ENCODE results near the gene CDYL2.

Gene CDYL2

GRCh38 chr16:80804526-80805383, at the start of gene CDYL2:
Gene CDYL2 (minus strand): TSS chr16:80804598. CDS start chr16:80804173, 425 bp downstream.
- peaks cover 6% of the 10 kb centered on the region for H3K27me3 Mint-ChIP-seq
- peak within 1 kb of the TSS; percentile 90 to 97 for H3K4me3 Mint-ChIP-seq
- ATAC-seq (peak; percentile 59), DNase-seq (peak; percentile 34 to 35)
- peaks cover 25% of the 10 kb centered on the region for H3K4me1 Mint-ChIP-seq
- H3K27ac Mint-ChIP-seq = peak within 1 kb of the TSS; percentile 57 to 92
- peaks cover 0 to 5% of the 10 kb centered on the region in 2 donors for H3K9me3 Mint-ChIP-seq

GRCh38 chr16:80852261-80852872, 48.0 kb upstream of the CDYL2 start:
- peak in 1 of 2 donors; percentile 10 for DNase-seq
- Mint-ChIP-seq H3K9me3 (no peaks in the 10 kb centered on the region), H3K4me3 (no peak overlapping the region), H3K4me1 (no peaks in the 10 kb centered on the region), H3K27ac (peak overlapping the region in 1 of 2 donors; percentile 52), H3K27me3 (peaks cover 12% of the 10 kb centered on the region)
- ATAC-seq = no peak

GRCh38 chr16:80851831-80852230, 47.4 kb upstream of the CDYL2 start:
- ATAC-seq = no peak
- DNase-seq = no peak
- Mint-ChIP-seq H3K4me1 (no peaks in the 10 kb centered on the region), H3K4me3 (no peak overlapping the region), H3K27me3 (peaks cover 12% of the 10 kb centered on the region), H3K9me3 (no peaks in the 10 kb centered on the region), H3K27ac (no peak overlapping the region)

GRCh38 chr16:80850757-80851156, 46.4 kb upstream of the CDYL2 start:
- H3K4me3 Mint-ChIP-seq = no peak overlapping the region
- no peak for ATAC-seq

GRCh38 chr16:80848862-80849261, 44.5 kb upstream of the CDYL2 start:
- Mint-ChIP-seq H3K4me1 (no peaks in the 10 kb centered on the region), H3K27me3 (peaks cover 8% of the 10 kb centered on the region), H3K9me3 (peaks cover under 1 to 2% of the 10 kb centered on the region in 2 donors), H3K27ac (no peak overlapping the region), H3K4me3 (no peak overlapping the region)
- ATAC-seq (no peak), DNase-seq (no peak)

More at GRCh38 chr16:80850757-80851156, 46.4 kb upstream of the CDYL2 start:
- Mint-ChIP-seq H3K4me1 (no peaks in the 10 kb centered on the region), H3K27ac (no peak overlapping the region), H3K9me3 (no peaks in the 10 kb centered on the region), H3K27me3 (peaks cover 12% of the 10 kb centered on the region)
- no peak for DNase-seq

GRCh38 chr16:80846680-80847079, 42.3 kb upstream of the CDYL2 start:
- Mint-ChIP-seq H3K4me3 (no peak overlapping the region), H3K27me3 (peaks cover under 1% of the 10 kb centered on the region), H3K4me1 (no peaks in the 10 kb centered on the region), H3K27ac (no peak overlapping the region), H3K9me3 (peaks cover 11 to 14% of the 10 kb centered on the region in 2 donors)
- no peak for ATAC-seq
- no peak for DNase-seq

GRCh38 chr16:80846275-80846674, 41.9 kb upstream of the CDYL2 start:
- Mint-ChIP-seq H3K9me3 (peaks cover 15 to 18% of the 10 kb centered on the region in 2 donors), H3K27me3 (peaks cover 4% of the 10 kb centered on the region), H3K27ac (no peak overlapping the region), H3K4me3 (no peak overlapping the region), H3K4me1 (no peaks in the 10 kb centered on the region)
- DNase-seq (no peak), ATAC-seq (no peak)

GRCh38 chr16:80844395-80844794, 40.0 kb upstream of the CDYL2 start:
- Mint-ChIP-seq H3K4me3 (no peak overlapping the region), H3K9me3 (peaks cover 25 to 27% of the 10 kb centered on the region in 2 donors), H3K27ac (peak overlapping the region in 1 of 2 donors; percentile 50), H3K4me1 (no peaks in the 10 kb centered on the region), H3K27me3 (peaks cover 19% of the 10 kb centered on the region)
- ATAC-seq (no peak), DNase-seq (no peak)

GRCh38 chr16:80841231-80841630, 36.8 kb upstream of the CDYL2 start:
- no peak for DNase-seq
- no peak overlapping the region for H3K27ac Mint-ChIP-seq
- ATAC-seq = no peak
- no peaks in the 10 kb centered on the region for H3K4me1 Mint-ChIP-seq
- no peak overlapping the region for H3K4me3 Mint-ChIP-seq
- peaks cover 25 to 27% of the 10 kb centered on the region in 2 donors for H3K9me3 Mint-ChIP-seq
- H3K27me3 Mint-ChIP-seq = peaks cover 24% of the 10 kb centered on the region

- Mint-ChIP-seq H3K9me3 (peaks cover 16 to 18% of the 10 kb centered on the region in 2 donors), H3K4me3 (no peak overlapping the region), H3K27ac (no peak overlapping the region), H3K4me1 (no peaks in the 10 kb centered on the region), H3K27me3 (peaks cover 50% of the 10 kb centered on the region)
- DNase-seq = no peak
- no peak for ATAC-seq
These were observed 33.2 kb upstream of the CDYL2 start for GRCh38 chr16:80837533-80838147.

- peaks cover 50% of the 10 kb centered on the region for H3K27me3 Mint-ChIP-seq
- no peak for ATAC-seq
- no peaks in the 10 kb centered on the region for H3K4me1 Mint-ChIP-seq
- H3K4me3 Mint-ChIP-seq = no peak overlapping the region
- no peak overlapping the region for H3K27ac Mint-ChIP-seq
- H3K9me3 Mint-ChIP-seq = peaks cover 12 to 16% of the 10 kb centered on the region in 2 donors
- no peak for DNase-seq
These were observed 32.4 kb upstream of the CDYL2 start for GRCh38 chr16:80836846-80837245.

GRCh38 chr16:80836202-80836601, 31.8 kb upstream of the CDYL2 start:
- no peak overlapping the region for H3K4me3 Mint-ChIP-seq
- H3K27me3 Mint-ChIP-seq = peaks cover 45% of the 10 kb centered on the region
- no peak for ATAC-seq
- DNase-seq = no peak
- peaks cover 8 to 11% of the 10 kb centered on the region in 2 donors for H3K9me3 Mint-ChIP-seq
- no peak overlapping the region for H3K27ac Mint-ChIP-seq
- H3K4me1 Mint-ChIP-seq = no peaks in the 10 kb centered on the region

- Mint-ChIP-seq H3K27ac (no peak overlapping the region), H3K9me3 (no peaks in the 10 kb centered on the region), H3K27me3 (peaks cover 37% of the 10 kb centered on the region), H3K4me3 (no peak overlapping the region), H3K4me1 (no peaks in the 10 kb centered on the region)
- ATAC-seq (no peak), DNase-seq (no peak)
These were observed 26.6 kb upstream of the CDYL2 start for GRCh38 chr16:80831039-80831438.

- Mint-ChIP-seq H3K9me3 (no peaks in the 10 kb centered on the region), H3K27me3 (peaks cover 16% of the 10 kb centered on the region), H3K27ac (no peak overlapping the region), H3K4me3 (no peak overlapping the region), H3K4me1 (no peaks in the 10 kb centered on the region)
- no peak for DNase-seq
- no peak for ATAC-seq
These were observed 24.1 kb upstream of the CDYL2 start for GRCh38 chr16:80828495-80828894.

GRCh38 chr16:80827007-80827406, 22.6 kb upstream of the CDYL2 start:
- H3K27me3 Mint-ChIP-seq = peaks cover 11% of the 10 kb centered on the region
- H3K4me1 Mint-ChIP-seq = no peaks in the 10 kb centered on the region
- ATAC-seq = no peak
- no peak for DNase-seq
- H3K27ac Mint-ChIP-seq = no peak overlapping the region
- no peak overlapping the region for H3K4me3 Mint-ChIP-seq
- H3K9me3 Mint-ChIP-seq = no peaks in the 10 kb centered on the region

- H3K9me3 Mint-ChIP-seq = no peaks in the 10 kb centered on the region
- H3K4me3 Mint-ChIP-seq = no peak overlapping the region
- H3K27ac Mint-ChIP-seq = no peak overlapping the region
- ATAC-seq (no peak), DNase-seq (no peak)
- H3K4me1 Mint-ChIP-seq = no peaks in the 10 kb centered on the region
- H3K27me3 Mint-ChIP-seq = peaks cover 11% of the 10 kb centered on the region
These were observed 21.0 kb upstream of the CDYL2 start for GRCh38 chr16:80825365-80825758.

Data from stimulated activated naive CD8-positive, alpha-beta T cell treated with anti-CD3 and anti-CD28 coated beads, Interleukin-15, amount 100 ng/mL, for 72 hours (primary cell).